M059J (cell line): Measurements from ENCODE around the gene MYO18B. TPM values are rescaled to one million over a fixed set of nuclear protein-coding genes. Genes with fewer than 3 reads are reported as not detected.

Experiments
- DNase-seq: peaks from one replicate; pipeline ENCODE4 v3.0.0-alpha.2; 2012; ENCODE audit warnings: low read depth
- total RNA-seq: library from RNA; depleted of rRNA; stranded (reverse); fragments of >200 nt; shearing (Covaris generic); gene quantifications from 2 replicates; pipeline ENCODE4 v1.2.3, GENCODE V29; 2014

Gene MYO18B
- total RNA-seq, 1 experiment from 2014 or later, result not detected

GRCh38 chr22:25852223-25852622 lies 110.2 kb downstream of the MYO18B start:
- DNase-seq, result no peak

GRCh38 chr22:25853078-25853477 lies 111.1 kb downstream of the MYO18B start:
- peak; percentile 31 for DNase-seq

GRCh38 chr22:25853501-25854284 lies 111.7 kb downstream of the MYO18B start:
- no peak for DNase-seq

GRCh38 chr22:25869771-25870170 lies 127.8 kb downstream of the MYO18B start:
- no peak for DNase-seq

- no peak for DNase-seq
Measured at GRCh38 chr22:25874327-25874726, 132.3 kb downstream of the MYO18B start.

- DNase-seq, result no peak
Measured at GRCh38 chr22:25875461-25875860, 133.5 kb downstream of the MYO18B start.

GRCh38 chr22:25876871-25877270 lies 134.9 kb downstream of the MYO18B start:
- DNase-seq, result no peak

- DNase-seq, result no peak
Measured at GRCh38 chr22:25878933-25879332, 136.9 kb downstream of the MYO18B start.

GRCh38 chr22:25880524-25880923 lies 138.5 kb downstream of the MYO18B start:
- DNase-seq, result no peak

- no peak for DNase-seq
Measured at GRCh38 chr22:25881210-25881755, 139.3 kb downstream of the MYO18B start.

GRCh38 chr22:25882360-25882759 lies 140.4 kb downstream of the MYO18B start:
- DNase-seq, result no peak

GRCh38 chr22:25883482-25884033 lies 141.6 kb downstream of the MYO18B start:
- DNase-seq, result no peak

- DNase-seq, result no peak
Measured at GRCh38 chr22:25884121-25884520, 142.1 kb downstream of the MYO18B start.

GRCh38 chr22:25888399-25889054 lies 146.5 kb downstream of the MYO18B start:
- DNase-seq, result no peak

- DNase-seq, result no peak
Measured at GRCh38 chr22:25890651-25891050, 148.7 kb downstream of the MYO18B start.

- DNase-seq, result no peak
Measured at GRCh38 chr22:25892678-25893077, 150.7 kb downstream of the MYO18B start.

- no peak for DNase-seq
Measured at GRCh38 chr22:25895678-25896077, 153.7 kb downstream of the MYO18B start.

GRCh38 chr22:25896098-25896497 lies 154.1 kb downstream of the MYO18B start:
- DNase-seq, result no peak

GRCh38 chr22:25896592-25896991 lies 154.6 kb downstream of the MYO18B start:
- no peak for DNase-seq

- peak; percentile 6 for DNase-seq
Measured at GRCh38 chr22:25898707-25899365, 156.8 kb downstream of the MYO18B start.

GRCh38 chr22:25899566-25899965 lies 157.6 kb downstream of the MYO18B start:
- DNase-seq, result no peak

- no peak for DNase-seq
Measured at GRCh38 chr22:25900390-25900789, 158.4 kb downstream of the MYO18B start.
